Neural cell (in vitro differentiated cells): ENCODE measurements around the gene IP6K1. TPM values are rescaled to one million over a fixed set of nuclear protein-coding genes. Genes with fewer than 3 reads are reported as not detected.

ENCODE experiments used
- H2AFZ ChIP-seq: fragments of 200-600, 300-800 bp; sonication (generic), shearing (Covaris generic); 2 replicates; pipeline ENCODE4 v1.6.0; 2014; ENCODE audit warnings: low read depth, mild to moderate bottlenecking, antibody characterized with exemption, low read length, moderate library complexity
- H3F3A ChIP-seq: fragments of 200-600 bp; shearing (Covaris generic); 2 replicates; pipeline ENCODE4 v1.6.1; 2016; ENCODE audit warnings: mild to moderate bottlenecking, moderate library complexity, mixed read lengths, antibody characterized with exemption, low read length; ENCODE audit not compliant: insufficient read depth, poor library complexity, severe bottlenecking
- H3K27ac ChIP-seq: fragments of 200-600, 300-800 bp; sonication (generic), shearing (Covaris generic); 2 replicates; pipeline ENCODE4 v1.5.1; 2014; ENCODE audit warnings: mild to moderate bottlenecking, low read length, moderate library complexity
- H3K27me3 ChIP-seq: fragments of 300-800, 200-600 bp; sonication (generic), shearing (Covaris generic); 2 replicates; pipeline ENCODE4 v1.6.0; 2014; ENCODE audit warnings: mild to moderate bottlenecking, low read depth, low read length, moderate library complexity; ENCODE audit not compliant: insufficient read depth
- H3K36me3 ChIP-seq: fragments of 300-800, 200-600 bp; sonication (generic), shearing (Covaris generic); 2 replicates; pipeline ENCODE4 v1.5.1; 2014; ENCODE audit warnings: mild to moderate bottlenecking, antibody characterized with exemption, low read length, moderate library complexity; ENCODE audit not compliant: insufficient read depth
- H3K4me2 ChIP-seq: fragments of 300-800, 200-600 bp; sonication (generic), shearing (Covaris generic); 2 replicates; pipeline ENCODE4 v1.6.0; 2014; ENCODE audit warnings: mild to moderate bottlenecking, low read length
- H3K4me3 ChIP-seq: fragments of 300-800, 200-600 bp; sonication (generic), shearing (Covaris generic); 2 replicates; pipeline ENCODE4 v1.5.1; 2014; ENCODE audit warnings: mild to moderate bottlenecking, low read length, moderate library complexity
- H3K79me2 ChIP-seq: fragments of 200-600 bp; shearing (Covaris generic); replicated peaks from 2 replicates; pipeline ENCODE4 v1.6.0; 2014; ENCODE audit warnings: mild to moderate bottlenecking, low read length, moderate library complexity; ENCODE audit not compliant: insufficient read depth
- H3K9ac ChIP-seq: fragments of 300-800, 200-600 bp; sonication (generic), shearing (Covaris generic); 2 replicates; pipeline ENCODE4 v1.6.1; 2016; ENCODE audit warnings: mild to moderate bottlenecking, low read length, mixed read lengths
- H3K9me2 ChIP-seq: fragments of 200-600 bp; shearing (Covaris generic); 2 replicates; pipeline ENCODE4 v1.6.1; 2016; ENCODE audit warnings: mild to moderate bottlenecking, low read length, mixed read lengths; ENCODE audit not compliant: insufficient read depth
- H3K9me3 ChIP-seq: fragments of 200-600, 300-800 bp; sonication (generic), shearing (Covaris generic); 2 replicates; pipeline ENCODE4 v1.6.1; 2016; ENCODE audit warnings: mild to moderate bottlenecking, mixed run types, low read length, moderate library complexity, mixed read lengths
- H4K20me1 ChIP-seq: fragments of 200-600 bp; shearing (Covaris generic); 2 replicates; pipeline ENCODE4 v1.6.1; 2016; ENCODE audit warnings: mild to moderate bottlenecking, mixed run types; ENCODE audit not compliant: insufficient read depth
- CTCF ChIP-seq: fragments of 450-650 bp; IDR thresholded peaks from 2 replicates; pipeline ENCODE4 v1.5.1; 2014; ENCODE audit warnings: antibody characterized with exemption, mild to moderate bottlenecking, moderate library complexity; ENCODE audit not compliant: poor library complexity, severe bottlenecking
- EP300 ChIP-seq: fragments of 450-650 bp; conservative IDR thresholded peaks from 2 replicates; pipeline ENCODE4 v1.6.1; 2014; ENCODE audit warnings: antibody characterized with exemption, mild to moderate bottlenecking, moderate library complexity; ENCODE audit not compliant: poor library complexity, severe bottlenecking
- EZH2 ChIP-seq: fragments of 200-600, 300-800 bp; shearing (Covaris generic), sonication (generic); IDR thresholded peaks from 2 replicates; pipeline ENCODE4 v1.6.1; 2014; ENCODE audit warnings: antibody characterized with exemption, low read length, borderline replicate concordance, mild to moderate bottlenecking; ENCODE audit not compliant: insufficient read depth, poor library complexity, severe bottlenecking
- MXI1 ChIP-seq: fragments of 450-650 bp; conservative IDR thresholded peaks from 2 replicates; pipeline ENCODE4 v1.6.1; 2014; ENCODE audit warnings: antibody characterized with exemption, mild to moderate bottlenecking; ENCODE audit not compliant: poor library complexity, severe bottlenecking
- POLR2AphosphoS5 ChIP-seq: IDR thresholded peaks from 2 replicates; pipeline ENCODE4 v1.6.1; 2012
- RAD21 ChIP-seq: fragments of 450-650 bp; conservative IDR thresholded peaks from 2 replicates; pipeline ENCODE4 v1.6.1; 2014; ENCODE audit warnings: antibody characterized with exemption, mild to moderate bottlenecking, moderate library complexity
- REST ChIP-seq: IDR thresholded peaks from 2 replicates; pipeline ENCODE4 v1.6.1; 2012; ENCODE audit warnings: borderline replicate concordance
- SMC3 ChIP-seq: fragments of 450-650 bp; conservative IDR thresholded peaks from 2 replicates; pipeline ENCODE4 v1.6.1; 2014; ENCODE audit warnings: antibody characterized with exemption, mild to moderate bottlenecking, moderate library complexity; ENCODE audit not compliant: poor library complexity
- TAF1 ChIP-seq: IDR thresholded peaks from 2 replicates; pipeline ENCODE4 v1.6.1; 2012; ENCODE audit warnings: low read depth
- polyA plus RNA-seq: library from polyadenylated mRNA; depleted of rRNA; stranded (reverse); fragments of >200 nt; gene quantifications from 2 replicates; pipeline ENCODE4 v1.2.3, GENCODE V29; 2014

Gene IP6K1
- polyA plus RNA-seq, 1 donor from 2014 or later = 52.7 TPM

- TF ChIP-seq REST = no peak
- TF ChIP-seq SMC3 = no peak
- TF ChIP-seq EZH2 = no peak
- TF ChIP-seq TAF1 = no peak
- TF ChIP-seq MXI1 = no peak
- TF ChIP-seq EP300 = no peak
- no peak for TF ChIP-seq RAD21
- TF ChIP-seq CTCF = no peak
- TF ChIP-seq POLR2AphosphoS5 = no peak
- no peak overlapping the region for H2AFZ ChIP-seq
- H3K27ac ChIP-seq = no peak overlapping the region
- H4K20me1 ChIP-seq = no peaks in the 10 kb centered on the region
- H3K9me2 ChIP-seq = no peaks in the 10 kb centered on the region
- H3K79me2 ChIP-seq = peaks cover 20% of the 10 kb centered on the region
- H3K9ac ChIP-seq = no peak overlapping the region
- no peaks in the 10 kb centered on the region for H3K9me3 ChIP-seq
- H3K4me2 ChIP-seq = no peak overlapping the region
- H3K36me3 ChIP-seq = no peaks in the 10 kb centered on the region
- no peak overlapping the region for H3K4me3 ChIP-seq
- H3F3A ChIP-seq = no peaks in the 10 kb centered on the region
- H3K27me3 ChIP-seq = no peaks in the 10 kb centered on the region
These were observed 38.4 kb downstream of the IP6K1 start for GRCh38 chr3:49747792-49748480.

GRCh38 chr3:49745986-49746385 lies 40.4 kb downstream of the IP6K1 start:
- Histone ChIP-seq H3K4me3 (no peak overlapping the region), H3K79me2 (peaks cover 19% of the 10 kb centered on the region), H3K27me3 (no peaks in the 10 kb centered on the region), H3K4me2 (no peak overlapping the region), H3K9ac (no peak overlapping the region), H3F3A (no peaks in the 10 kb centered on the region), H3K27ac (no peak overlapping the region), H3K9me3 (no peaks in the 10 kb centered on the region), H3K9me2 (no peaks in the 10 kb centered on the region), H3K36me3 (no peaks in the 10 kb centered on the region), H2AFZ (no peak overlapping the region), H4K20me1 (no peaks in the 10 kb centered on the region)
- TF ChIP-seq TAF1 (no peak), CTCF (no peak)
